H1 (cell line): ENCODE data around the gene NTN1. TPM values are rescaled to one million over a fixed set of nuclear protein-coding genes. Genes with fewer than 3 reads are reported as not detected.

Source experiments
- CTCF ChIA-PET: fragments of 300-600 bp; sonication (Branson Sonifier 250); formaldehyde crosslinking; loops from one replicate; lab custom pipeline; 2021; ENCODE audit not compliant: partially characterized antibody; lab: Charles Lee
- POLR2A ChIA-PET: fragments of 300-600 bp; sonication (Branson Sonifier 250); formaldehyde crosslinking; loops from one replicate; lab custom pipeline; 2021; ENCODE audit warnings: inconsistent platforms; ENCODE audit not compliant: partially characterized antibody; lab: Charles Lee
- DNase-seq, 2 experiments: peaks; one replicate each; pipeline versions ENCODE4 v3.0.0 to v3.0.0-alpha.2; 2010 to 2022; ENCODE audit warnings: low spot score in 2 of 2, low read depth in 1 of 2, mixed read lengths in 1 of 2
- FAIRE-seq: peaks from 2 replicates; lab custom pipeline; 2011; peaks lifted over from hg19 to GRCh38; lab: Jason Lieb, UNC
- H2AFZ ChIP-seq: 2 replicates; pipeline ENCODE4 v1.8.1; 2012; ENCODE audit warnings: low read length, inconsistent platforms
- H2AK5ac ChIP-seq: 2 replicates; pipeline ENCODE4 v1.6.1; 2013; ENCODE audit warnings: low read depth, low read length
- H2BK120ac ChIP-seq: replicated peaks from 2 replicates; pipeline ENCODE3; 2013; ENCODE audit warnings: low read depth, low read length, inconsistent platforms
- H2BK12ac ChIP-seq: 2 replicates; pipeline ENCODE4 v1.6.1; 2013; ENCODE audit warnings: low read depth, low read length
- H2BK15ac ChIP-seq: 2 replicates; pipeline ENCODE4 v1.6.1; 2013; ENCODE audit warnings: low read length
- H2BK20ac ChIP-seq: 2 replicates; pipeline ENCODE4 v1.6.1; 2013; ENCODE audit warnings: low read length
- H2BK5ac ChIP-seq: 2 replicates; pipeline ENCODE4 v1.6.1; 2013; ENCODE audit warnings: low read depth, low read length
- H3K14ac ChIP-seq: 2 replicates; pipeline ENCODE4 v1.6.1; 2013; ENCODE audit warnings: inconsistent platforms; ENCODE audit not compliant: insufficient read length
- H3K18ac ChIP-seq: 2 replicates; pipeline ENCODE4 v1.6.1; 2013; ENCODE audit warnings: low read length; ENCODE audit errors: extremely low read depth
- H3K23ac ChIP-seq: 2 replicates; pipeline ENCODE4 v1.6.1; 2013; ENCODE audit warnings: inconsistent platforms; ENCODE audit not compliant: insufficient read length
- H3K23me2 ChIP-seq: 2 replicates; pipeline ENCODE4 v1.6.1; 2013; ENCODE audit warnings: low read depth, low read length
- H3K27ac ChIP-seq: 2 replicates; pipeline ENCODE4 v1.6.1; 2011; ENCODE audit warnings: low read depth, low read length, inconsistent platforms
- H3K27me3 ChIP-seq, 4 experiments: replicated peaks in 1 of 4; 1 replicate in 1 of 4; 2 replicates in 3 of 4; pipeline versions ENCODE4 v1.6.1 to v1.8.1; 2011 to 2013; ENCODE audit warnings: low read length in 3 of 4, mild to moderate bottlenecking in 3 of 4, inconsistent platforms in 2 of 4, mixed read lengths in 2 of 4, moderate library complexity in 1 of 4; ENCODE audit not compliant: control insufficient read depth in 3 of 4, insufficient read depth in 3 of 4; ENCODE audit errors: extremely low read depth in 1 of 4
- H3K36me3 ChIP-seq, 4 experiments: 2 replicates each; pipeline versions ENCODE4 v1.6.1 to v1.8.1; 2011 to 2013; ENCODE audit warnings: mild to moderate bottlenecking in 4 of 4, low read length in 3 of 4, moderate library complexity in 2 of 4, control low read depth in 1 of 4, inconsistent platforms in 1 of 4; ENCODE audit not compliant: insufficient read depth in 4 of 4, control insufficient read depth in 2 of 4
- H3K4ac ChIP-seq: replicated peaks from 2 replicates; pipeline ENCODE3; 2013; ENCODE audit warnings: low read length, low read depth, mixed read lengths, inconsistent platforms; ENCODE audit not compliant: insufficient read length
- H3K4me1 ChIP-seq, 4 experiments: replicated peaks in 1 of 4; 1 replicate in 1 of 4; 2 replicates in 3 of 4; pipeline versions ENCODE4 v1.6.1 to v1.8.1; 2011 to 2013; ENCODE audit warnings: low read length in 3 of 4, inconsistent platforms in 2 of 4, mixed read lengths in 1 of 4; ENCODE audit not compliant: insufficient read depth in 4 of 4, control insufficient read depth in 3 of 4
- H3K4me2 ChIP-seq, 2 experiments: 2 replicates each; pipeline versions ENCODE4 v1.6.1 to v1.8.1; 2011 to 2013; ENCODE audit warnings: low read depth in 2 of 2, low read length in 2 of 2, control low read depth in 1 of 2, inconsistent platforms in 1 of 2, mild to moderate bottlenecking in 1 of 2; ENCODE audit not compliant: insufficient read depth in 1 of 2
- H3K4me3 ChIP-seq, 4 experiments: fragments of 200-600, 300-600 bp in 1 of 4; sonication (generic), shearing (Covaris generic), sonication (Bioruptor Twin) in 1 of 4; 2 replicates each; pipeline versions ENCODE4 v1.5.1 to v1.8.1; 2011 to 2016; ENCODE audit warnings: low read length in 4 of 4, low read depth in 3 of 4, control low read depth in 2 of 4, inconsistent platforms in 2 of 4, mild to moderate bottlenecking in 2 of 4, mixed read lengths in 1 of 4, moderate library complexity in 1 of 4; ENCODE audit not compliant: insufficient read depth in 2 of 4; ENCODE audit errors: extremely low read depth in 1 of 4
- H3K56ac ChIP-seq: replicated peaks from 2 replicates; pipeline ENCODE3; 2013; ENCODE audit warnings: low read depth, mild to moderate bottlenecking, mixed read lengths, low read length, inconsistent platforms; ENCODE audit not compliant: insufficient read length
- H3K79me1 ChIP-seq: 2 replicates; pipeline ENCODE4 v1.6.1; 2013; ENCODE audit warnings: low read depth, low read length, control low read depth
- H3K79me2 ChIP-seq, 2 experiments: 2 replicates each; pipeline versions ENCODE4 v1.6.1 to v1.8.1; 2012 to 2013; ENCODE audit warnings: low read length in 2 of 2, mild to moderate bottlenecking in 2 of 2, inconsistent platforms in 1 of 2; ENCODE audit not compliant: insufficient read depth in 2 of 2, control insufficient read depth in 1 of 2
- H3K9ac ChIP-seq, 4 experiments: replicated peaks in 1 of 4; 1 replicate in 1 of 4; 2 replicates in 3 of 4; pipeline versions ENCODE4 v1.6.1 to v1.8.1; 2011 to 2013; ENCODE audit warnings: low read depth in 3 of 4, low read length in 3 of 4, control low read depth in 2 of 4, mild to moderate bottlenecking in 2 of 4, moderate library complexity in 2 of 4, inconsistent platforms in 1 of 4; ENCODE audit errors: extremely low read depth in 1 of 4
- H3K9me3 ChIP-seq, 2 experiments: 2 replicates each; pipeline versions ENCODE4 v1.6.1 to v1.8.1; 2012 to 2013; ENCODE audit warnings: mild to moderate bottlenecking in 2 of 2, moderate library complexity in 2 of 2, control low read depth in 1 of 2, inconsistent platforms in 1 of 2, low read depth in 1 of 2, low read length in 1 of 2, mixed read lengths in 1 of 2; ENCODE audit not compliant: insufficient read depth in 2 of 2
- H4K20me1 ChIP-seq, 2 experiments: replicated peaks in 1 of 2; 2 replicates each; pipeline versions ENCODE3 to v1.8.1; 2011 to 2013; ENCODE audit warnings: inconsistent platforms in 2 of 2, low read length in 2 of 2, mild to moderate bottlenecking in 1 of 2; ENCODE audit not compliant: insufficient read depth in 2 of 2, control insufficient read depth in 1 of 2
- H4K5ac ChIP-seq: 2 replicates; pipeline ENCODE4 v1.6.1; 2013; ENCODE audit warnings: low read length, low read depth, mixed read lengths, inconsistent platforms; ENCODE audit not compliant: insufficient read length
- H4K8ac ChIP-seq: 2 replicates; pipeline ENCODE4 v1.8.0; 2013; ENCODE audit warnings: mild to moderate bottlenecking, moderate library complexity, low read length, inconsistent platforms; ENCODE audit not compliant: insufficient read depth; ENCODE audit errors: extremely low read depth
- H4K91ac ChIP-seq: replicated peaks from 2 replicates; pipeline ENCODE3; 2013; ENCODE audit warnings: low read length, mixed read lengths, inconsistent platforms; ENCODE audit not compliant: insufficient read length
- BRCA1 ChIP-seq: IDR thresholded peaks from 2 replicates; pipeline ENCODE4 v1.6.1; 2012; ENCODE audit warnings: low read depth, low read length, improper control_type of control experiment
- CBX5 ChIP-seq: fragments of 300-800, 300-1000 bp; sonication (generic); IDR thresholded peaks from 2 replicates; pipeline ENCODE4 v1.7.1; 2016; ENCODE audit warnings: antibody characterized with exemption, low read length, low read depth
- CTBP2 ChIP-seq: IDR thresholded peaks from 2 replicates; pipeline ENCODE4 v1.7.0; 2011; ENCODE audit warnings: borderline replicate concordance, mild to moderate bottlenecking, moderate library complexity, mixed read lengths, low read length; ENCODE audit not compliant: insufficient read depth, insufficient read length
- EP300 ChIP-seq, 2 experiments: IDR thresholded peaks; 1 replicate in 1 of 2; 2 replicates in 1 of 2; pipeline ENCODE4 v1.6.1; 2011 to 2012; ENCODE audit warnings: low read depth in 2 of 2, low read length in 2 of 2, mild to moderate bottlenecking in 2 of 2, borderline replicate concordance in 1 of 2, inconsistent platforms in 1 of 2, moderate library complexity in 1 of 2
- EZH2 ChIP-seq: fragments of 200-600 bp; sonication (generic); IDR thresholded peaks from 2 replicates; pipeline ENCODE4 v1.7.1; 2012; ENCODE audit warnings: low read depth, mild to moderate bottlenecking, moderate library complexity, low read length, inconsistent platforms; ENCODE audit not compliant: severe bottlenecking
- JUN ChIP-seq: IDR thresholded peaks from 2 replicates; pipeline ENCODE4 v1.6.1; 2011; ENCODE audit warnings: low read depth, mild to moderate bottlenecking, improper control_type of control experiment, low read length
- JUND ChIP-seq: IDR thresholded peaks from 2 replicates; pipeline ENCODE4 v1.6.1; 2011; ENCODE audit warnings: mild to moderate bottlenecking, improper control_type of control experiment, low read length
- KDM4A ChIP-seq: IDR thresholded peaks from one replicate; pipeline ENCODE4 v1.7.1; 2012; ENCODE audit warnings: low read depth, mild to moderate bottlenecking, moderate library complexity, low read length, inconsistent platforms; ENCODE audit not compliant: severe bottlenecking
- MAFK ChIP-seq: IDR thresholded peaks from 2 replicates; pipeline ENCODE4 v1.6.1; 2012; ENCODE audit warnings: low read depth, mild to moderate bottlenecking, improper control_type of control experiment, low read length
- RFX5 ChIP-seq: IDR thresholded peaks from 2 replicates; pipeline ENCODE4 v1.6.1; 2011; ENCODE audit warnings: low read depth, low read length, improper control_type of control experiment, borderline replicate concordance
- SP4 ChIP-seq: IDR thresholded peaks from 2 replicates; pipeline ENCODE4 v1.6.1; 2012; ENCODE audit warnings: low read length, inconsistent platforms
- TAF1 ChIP-seq: IDR thresholded peaks from 2 replicates; pipeline ENCODE4 v1.6.1; 2011; ENCODE audit warnings: mild to moderate bottlenecking, low read depth, low read length
- YY1 ChIP-seq: IDR thresholded peaks from 2 replicates; pipeline ENCODE4 v1.6.1; 2011; ENCODE audit warnings: low read depth, mild to moderate bottlenecking, low read length
- WGBS, 2 experiments: shearing (Covaris generic) in 1 of 2; methylation state at CpG; one replicate each; pipeline versions ENCODE4 v1.1.6 to v1.1.7; 2013 to 2015; ENCODE audit warnings: low lambda C conversion rate in 2 of 2, mixed read lengths in 2 of 2, inconsistent platforms in 1 of 2, low coverage in 1 of 2, missing lambda C conversion rate in 1 of 2; ENCODE audit not compliant: insufficient replicate concordance in 2 of 2, insufficient coverage in 1 of 2, insufficient read length in 1 of 2; ENCODE audit errors: extremely low coverage in 1 of 2, missing lambda C conversion rate in 1 of 2; 5-methylcytosine and 5-hydroxymethylcytosine counted together
- polyA plus RNA-seq, 7 experiments: library from polyadenylated mRNA; depleted of rRNA in 3 of 7; stranded (reverse) in 5 of 7; unstranded in 2 of 7; fragments of >200 nt in 5 of 7; fragments of 200-250 nt in 2 of 7; gene quantifications; 1 replicate in 5 of 7; 2 replicates in 1 of 7; 4 replicates in 1 of 7; pipeline versions ENCODE4 v1.2.1 to v1.2.3, GENCODE V29; 2011 to 2013; ENCODE audit warnings: missing spikeins in 2 of 7, mixed read lengths in 2 of 7
- total RNA-seq: library from RNA; stranded (reverse); fragmentation: NEBNext Ultra II Directional; extraction: Animal tissue kit (Norgen Biotek cat#: 25700); gene quantifications from 2 replicates; pipeline ENCODE4 v1.2.1, GENCODE V29; 2021
- TF ChIP-seq, protein P1 (sequence below): IDR thresholded peaks from 2 replicates; pipeline ENCODE4 v1.6.1; 2011; ENCODE audit warnings: low read depth, mild to moderate bottlenecking, low read length; ENCODE audit not compliant: insufficient read depth

NTN1 gene
- total and polyA plus RNA-seq, 2 of the 8 experiments (the other 6 are each of a cell fraction or from before 2014, with no cell fraction given): 2.0 to 2.3 TPM

DNA sequence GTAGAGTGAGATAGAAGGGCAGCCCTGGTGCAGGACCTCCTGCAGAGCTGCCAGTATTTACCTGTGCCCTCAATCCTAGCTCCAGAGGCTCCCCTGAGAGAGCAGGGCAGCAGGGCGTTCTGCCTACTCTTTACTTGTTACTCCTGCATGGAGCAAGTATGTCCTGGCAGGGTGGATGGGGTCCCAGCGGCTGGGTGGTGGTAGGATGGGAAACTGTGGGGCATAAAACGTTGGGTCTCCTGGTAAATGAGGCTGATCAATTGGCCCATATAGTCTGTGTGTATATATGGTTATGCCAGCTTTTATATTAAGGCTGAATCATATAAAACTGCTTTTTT, 192.0 kb downstream of the NTN1 start:
- Histone ChIP-seq H3K23me2 (peaks cover 3% of the 10 kb centered on the region; the same call in 1 of the 2 replicates), H4K91ac (no peak overlapping the region), H3K79me1 (no peaks in the 10 kb centered on the region), H3K79me2 (no peaks in the 10 kb centered on the region), H3K27me3 (no peaks in the 10 kb centered on the region), H3K9ac (no peak overlapping the region), H3K14ac (no peak overlapping the region), H3K4me1 (peaks cover 0 to 2% (median 0%) of the 10 kb centered on the region in 4 experiments; a peak in 1 of 7 replicates), H4K5ac (no peak overlapping the region), H3K4ac (no peak overlapping the region), H4K20me1 (peaks cover 0 to 3% of the 10 kb centered on the region in 2 experiments), H2BK20ac (no peak overlapping the region), H2AFZ (no peak overlapping the region), H2BK12ac (no peak overlapping the region), H3K23ac (no peak overlapping the region), H3K36me3 (no peaks in the 10 kb centered on the region), H3K18ac (no peak overlapping the region), H3K27ac (no peak overlapping the region), H2BK120ac (no peak overlapping the region), H2BK15ac (no peak overlapping the region), H4K8ac (no peak overlapping the region), H3K9me3 (peaks cover 0 to 13% of the 10 kb centered on the region in 2 experiments; a peak in 2 of 4 replicates), H3K4me3 (no peak overlapping the region), H2AK5ac (no peak overlapping the region), H2BK5ac (no peak overlapping the region), H3K56ac (no peak overlapping the region), H3K4me2 (no peak overlapping the region)
- 91% methylated on average over 3 of the region's 3 CpGs; no CpG with 5 or more reads in 1 of the 2 experiments for WGBS, 2 experiments
- ChIA-PET CTCF (no interaction called here), POLR2A (no interaction called here)
- DNase-seq: no peak
- FAIRE-seq: no peak
- TF ChIP-seq TAF1 (no peak), YY1 (no peak), JUND (no peak), CTBP2 (no peak), EP300 (IDR thresholded peaks at IDR 0.05; ENCODE audit: borderline replicate concordance in 1 of 2, low read depth in 2 of 2, low read length in 2 of 2) (no peak), RFX5 (no peak), BRCA1 (no peak), MAFK (no peak), JUN (no peak), EZH2 (no peak), CBX5 (no peak), KDM4A (no peak), SP4 (no peak)
- TF ChIP-seq, protein P1, sequence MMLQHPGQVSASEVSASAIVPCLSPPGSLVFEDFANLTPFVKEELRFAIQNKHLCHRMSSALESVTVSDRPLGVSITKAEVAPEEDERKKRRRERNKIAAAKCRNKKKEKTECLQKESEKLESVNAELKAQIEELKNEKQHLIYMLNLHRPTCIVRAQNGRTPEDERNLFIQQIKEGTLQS: no peak
